ENCODE results near the gene PTN.
"Not testable (repeated sequence)": the region's sequence is repeated elsewhere in the genome, so short reads cannot be mapped to it uniquely, and the experiment has no call there.

DNA sequence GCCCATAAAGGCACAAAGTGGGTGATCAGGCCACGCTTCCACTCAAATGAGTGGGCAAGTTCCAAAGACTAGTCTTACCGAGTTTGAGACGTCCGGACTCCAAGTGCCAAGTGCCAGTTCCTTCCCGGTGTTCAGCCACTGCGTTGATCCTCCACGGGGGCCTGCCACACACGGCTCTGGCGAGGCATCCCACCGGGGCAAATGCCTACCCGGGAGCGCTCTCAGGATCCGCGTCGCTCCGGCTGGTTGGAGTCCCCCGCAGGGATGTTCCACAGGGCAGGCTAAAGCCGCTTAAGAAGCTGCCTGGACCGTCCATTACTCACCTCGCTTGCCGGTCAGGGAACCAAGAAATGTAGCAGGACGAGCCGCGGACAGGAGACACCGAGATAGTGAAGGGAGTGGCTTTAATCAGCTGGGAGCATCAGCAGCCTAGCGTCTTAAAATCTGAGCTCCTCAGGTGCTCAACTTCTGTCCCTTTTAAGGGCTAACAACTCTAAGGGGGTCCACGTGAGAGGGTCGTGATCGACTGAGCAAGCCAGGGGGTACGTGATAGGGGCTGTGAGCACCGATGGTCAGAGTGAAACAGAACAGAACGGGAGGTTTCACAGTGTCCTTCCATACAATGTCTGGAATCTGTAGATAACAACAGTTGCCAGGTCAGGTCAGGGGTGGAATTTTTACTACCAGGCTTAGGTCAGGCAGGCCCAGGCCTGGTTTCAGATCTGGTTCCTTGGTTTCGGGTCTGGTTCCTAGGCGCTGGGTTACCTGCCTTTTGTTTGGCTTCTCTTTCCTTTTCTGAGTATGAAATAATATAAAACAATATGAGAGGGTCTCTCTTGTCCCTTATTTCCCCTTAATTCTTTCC lies 75.3 kb downstream of the PTN start:
- TF ChIP-seq, protein P1, sequence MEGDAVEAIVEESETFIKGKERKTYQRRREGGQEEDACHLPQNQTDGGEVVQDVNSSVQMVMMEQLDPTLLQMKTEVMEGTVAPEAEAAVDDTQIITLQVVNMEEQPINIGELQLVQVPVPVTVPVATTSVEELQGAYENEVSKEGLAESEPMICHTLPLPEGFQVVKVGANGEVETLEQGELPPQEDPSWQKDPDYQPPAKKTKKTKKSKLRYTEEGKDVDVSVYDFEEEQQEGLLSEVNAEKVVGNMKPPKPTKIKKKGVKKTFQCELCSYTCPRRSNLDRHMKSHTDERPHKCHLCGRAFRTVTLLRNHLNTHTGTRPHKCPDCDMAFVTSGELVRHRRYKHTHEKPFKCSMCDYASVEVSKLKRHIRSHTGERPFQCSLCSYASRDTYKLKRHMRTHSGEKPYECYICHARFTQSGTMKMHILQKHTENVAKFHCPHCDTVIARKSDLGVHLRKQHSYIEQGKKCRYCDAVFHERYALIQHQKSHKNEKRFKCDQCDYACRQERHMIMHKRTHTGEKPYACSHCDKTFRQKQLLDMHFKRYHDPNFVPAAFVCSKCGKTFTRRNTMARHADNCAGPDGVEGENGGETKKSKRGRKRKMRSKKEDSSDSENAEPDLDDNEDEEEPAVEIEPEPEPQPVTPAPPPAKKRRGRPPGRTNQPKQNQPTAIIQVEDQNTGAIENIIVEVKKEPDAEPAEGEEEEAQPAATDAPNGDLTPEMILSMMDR (conservative IDR thresholded peaks at IDR 0.05; ENCODE audit: low read length), result not testable (repeated sequence)
- TF ChIP-seq EZH2phosphoT487 (IDR thresholded peaks at IDR 0.05; ENCODE audit: borderline replicate concordance, low read depth, low read length), result not testable (repeated sequence)

Data from OCI-LY7 (cell line).